IPS-NIHi11 (cell line): ENCODE data around the gene LGALS3.

Experiments used
- DNase-seq: peaks from one replicate; pipeline ENCODE4 v3.0.0; 2012; ENCODE audit warnings: mixed read lengths, low spot score

The LGALS3 gene

GRCh38 chr14:55191203-55192053, 62.4 kb downstream of the LGALS3 start, which contains the start of gene DLGAP5:
TSS of gene DLGAP5 (minus strand) at chr14:55191585. CDS start at chr14:55189179, 2,406 bp downstream.
- DNase-seq = peak; percentile 96

- no peak for DNase-seq
Observed at GRCh38 chr14:55192054-55192621, 63.1 kb downstream of the LGALS3 start.

GRCh38 chr14:55194656-55195355, 65.8 kb downstream of the LGALS3 start:
- no peak for DNase-seq
